VCaP (cell line): ENCODE data around the gene REEP6.

Experiments
- H3K27ac ChIP-seq: fragments of 450-650 bp; 2 replicates; pipeline ENCODE4 v1.5.1; 2017
- TF ChIP-seq, protein P1 (sequence below): fragments of 450-650 bp; conservative IDR thresholded peaks from 2 replicates; pipeline ENCODE4 v1.5.1; 2017; ENCODE audit warnings: mild to moderate bottlenecking, moderate library complexity

REEP6 gene

GRCh38 chr19:1491849-1492170 is 829 bp downstream of the REEP6 start:
- peak overlapping the region; percentile 44; the same call in 1 of the 2 replicates for H3K27ac ChIP-seq
- TF ChIP-seq, protein P1, sequence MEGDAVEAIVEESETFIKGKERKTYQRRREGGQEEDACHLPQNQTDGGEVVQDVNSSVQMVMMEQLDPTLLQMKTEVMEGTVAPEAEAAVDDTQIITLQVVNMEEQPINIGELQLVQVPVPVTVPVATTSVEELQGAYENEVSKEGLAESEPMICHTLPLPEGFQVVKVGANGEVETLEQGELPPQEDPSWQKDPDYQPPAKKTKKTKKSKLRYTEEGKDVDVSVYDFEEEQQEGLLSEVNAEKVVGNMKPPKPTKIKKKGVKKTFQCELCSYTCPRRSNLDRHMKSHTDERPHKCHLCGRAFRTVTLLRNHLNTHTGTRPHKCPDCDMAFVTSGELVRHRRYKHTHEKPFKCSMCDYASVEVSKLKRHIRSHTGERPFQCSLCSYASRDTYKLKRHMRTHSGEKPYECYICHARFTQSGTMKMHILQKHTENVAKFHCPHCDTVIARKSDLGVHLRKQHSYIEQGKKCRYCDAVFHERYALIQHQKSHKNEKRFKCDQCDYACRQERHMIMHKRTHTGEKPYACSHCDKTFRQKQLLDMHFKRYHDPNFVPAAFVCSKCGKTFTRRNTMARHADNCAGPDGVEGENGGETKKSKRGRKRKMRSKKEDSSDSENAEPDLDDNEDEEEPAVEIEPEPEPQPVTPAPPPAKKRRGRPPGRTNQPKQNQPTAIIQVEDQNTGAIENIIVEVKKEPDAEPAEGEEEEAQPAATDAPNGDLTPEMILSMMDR: no peak

GRCh38 chr19:1492474-1493006 is 1.6 kb downstream of the REEP6 start:
- no peak overlapping the region for H3K27ac ChIP-seq
- TF ChIP-seq, protein P1: no peak

GRCh38 chr19:1494115-1494815 is 3.3 kb downstream of the REEP6 start:
- TF ChIP-seq, protein P1: no peak
- no peak overlapping the region for H3K27ac ChIP-seq

- TF ChIP-seq, protein P1: no peak
- no peak overlapping the region for H3K27ac ChIP-seq
Measured at GRCh38 chr19:1495051-1495798, 4.2 kb downstream of the REEP6 start.

DNA sequence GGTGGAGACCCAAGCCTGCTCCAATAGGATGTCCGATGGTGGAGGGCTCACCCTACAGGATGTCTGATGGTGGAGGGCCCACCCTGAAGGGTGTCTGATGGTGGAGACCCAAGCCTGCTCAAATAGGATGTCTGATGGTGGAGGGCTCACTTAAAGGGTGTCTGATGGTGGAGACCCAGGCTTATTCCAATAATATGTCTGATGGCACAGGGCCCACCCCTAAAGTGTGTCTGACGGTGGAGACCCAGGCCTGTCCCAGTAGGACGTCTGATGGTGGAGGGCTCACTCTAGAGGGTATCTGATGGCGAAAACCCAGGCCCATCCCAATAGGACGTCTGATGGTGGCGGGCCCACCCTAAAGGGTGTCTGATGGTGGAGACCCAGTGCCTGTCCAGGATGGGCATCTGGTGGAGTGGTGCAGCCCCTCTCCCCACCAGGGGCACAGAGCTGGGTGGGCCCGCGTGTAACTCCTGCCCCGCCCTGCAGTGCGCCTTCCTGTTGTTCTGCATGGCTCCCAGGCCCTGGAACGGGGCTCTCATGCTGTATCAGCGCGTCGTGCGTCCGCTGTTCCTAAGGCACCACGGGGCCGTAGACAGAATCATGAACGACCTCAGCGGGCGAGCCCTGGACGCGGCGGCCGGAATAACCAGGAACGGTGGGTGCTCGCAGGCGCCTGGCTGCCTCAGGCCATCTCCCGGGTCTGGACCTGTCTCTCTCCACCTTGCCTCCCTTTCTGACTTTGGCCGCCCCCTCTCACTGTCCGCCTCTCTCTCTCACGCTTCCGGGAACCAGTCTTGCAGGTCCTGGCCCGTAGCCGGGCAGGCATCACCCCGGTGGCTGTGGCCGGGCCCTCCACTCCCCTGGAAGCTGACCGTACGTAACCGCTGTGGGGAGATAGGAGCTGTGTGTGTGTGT is 5.1 kb downstream of the REEP6 start:
- H3K27ac ChIP-seq: no peak overlapping the region
- TF ChIP-seq, protein P1: no peak

DNA sequence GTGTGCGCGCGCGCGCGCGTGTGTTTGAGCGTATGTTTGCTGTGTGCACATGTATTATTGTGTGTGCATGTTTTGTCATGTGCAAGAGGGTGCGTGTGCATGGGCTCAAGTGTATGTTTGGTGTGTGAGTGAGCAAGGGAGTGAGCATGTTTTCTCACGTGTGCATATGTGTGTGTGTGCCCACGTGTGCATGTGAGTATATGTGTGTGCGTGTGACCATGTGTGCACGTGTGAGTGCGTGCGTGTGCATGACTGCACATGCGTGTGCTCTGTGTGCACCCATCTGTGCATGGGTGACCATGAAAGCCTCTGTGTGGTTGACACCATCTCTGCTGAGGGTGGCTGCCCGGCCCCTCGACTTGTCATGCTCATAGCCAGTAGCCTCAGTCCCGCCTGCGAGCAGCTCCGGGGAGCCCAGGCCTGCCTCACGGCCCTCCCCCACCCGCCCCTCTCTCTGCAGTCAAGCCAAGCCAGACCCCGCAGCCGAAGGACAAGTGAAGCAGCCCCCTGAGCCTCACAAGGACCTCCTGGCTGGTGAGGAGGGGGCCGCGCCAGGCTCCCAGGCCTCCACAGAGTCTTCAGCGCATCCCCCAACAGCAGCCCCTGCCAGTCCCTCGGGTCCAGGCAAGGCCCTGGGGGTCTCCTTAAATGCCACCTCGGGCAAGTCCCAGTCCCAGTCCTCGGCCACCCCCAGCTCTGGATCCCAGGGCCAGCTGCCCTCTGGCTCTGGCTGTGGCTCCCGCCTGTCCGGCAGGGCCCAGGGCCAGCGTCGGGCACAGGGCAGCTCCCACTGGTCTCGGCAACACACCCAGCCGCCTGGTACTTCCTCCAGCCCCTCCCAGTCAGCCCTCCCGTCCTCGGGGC is 6.0 kb downstream of the REEP6 start:
- TF ChIP-seq, protein P1: no peak
- no peak overlapping the region for H3K27ac ChIP-seq
